ENCODE measurements around the gene AKT1S1.

GRCh38 chr19:49918089-49918488 is 40.9 kb upstream of the AKT1S1 start:
- TF ChIP-seq, protein P1, sequence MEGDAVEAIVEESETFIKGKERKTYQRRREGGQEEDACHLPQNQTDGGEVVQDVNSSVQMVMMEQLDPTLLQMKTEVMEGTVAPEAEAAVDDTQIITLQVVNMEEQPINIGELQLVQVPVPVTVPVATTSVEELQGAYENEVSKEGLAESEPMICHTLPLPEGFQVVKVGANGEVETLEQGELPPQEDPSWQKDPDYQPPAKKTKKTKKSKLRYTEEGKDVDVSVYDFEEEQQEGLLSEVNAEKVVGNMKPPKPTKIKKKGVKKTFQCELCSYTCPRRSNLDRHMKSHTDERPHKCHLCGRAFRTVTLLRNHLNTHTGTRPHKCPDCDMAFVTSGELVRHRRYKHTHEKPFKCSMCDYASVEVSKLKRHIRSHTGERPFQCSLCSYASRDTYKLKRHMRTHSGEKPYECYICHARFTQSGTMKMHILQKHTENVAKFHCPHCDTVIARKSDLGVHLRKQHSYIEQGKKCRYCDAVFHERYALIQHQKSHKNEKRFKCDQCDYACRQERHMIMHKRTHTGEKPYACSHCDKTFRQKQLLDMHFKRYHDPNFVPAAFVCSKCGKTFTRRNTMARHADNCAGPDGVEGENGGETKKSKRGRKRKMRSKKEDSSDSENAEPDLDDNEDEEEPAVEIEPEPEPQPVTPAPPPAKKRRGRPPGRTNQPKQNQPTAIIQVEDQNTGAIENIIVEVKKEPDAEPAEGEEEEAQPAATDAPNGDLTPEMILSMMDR (IDR thresholded peaks at IDR 0.05), result no peak
- TF ChIP-seq POLR2AphosphoS5 (IDR thresholded peaks at IDR 0.05) (no peak), POLR2A (IDR thresholded peaks at IDR 0.05; ENCODE audit: low read depth) (no peak), EP300 (IDR thresholded peaks at IDR 0.05) (no peak)

Measured in esophagus muscularis mucosa (tissue), 4 donors.